GM12801 (cell line): ENCODE results near the gene SCN5A.

Experiments used
- TF ChIP-seq, protein P1 (sequence below): IDR thresholded peaks from one replicate; pipeline ENCODE4 v1.5.1; 2011; ENCODE audit warnings: control low read depth; ENCODE audit not compliant: insufficient read length; ENCODE audit errors: extremely low read depth

Gene SCN5A

GRCh38 chr3:38588371-38588971, 61.0 kb downstream of the SCN5A start:
- TF ChIP-seq, protein P1, sequence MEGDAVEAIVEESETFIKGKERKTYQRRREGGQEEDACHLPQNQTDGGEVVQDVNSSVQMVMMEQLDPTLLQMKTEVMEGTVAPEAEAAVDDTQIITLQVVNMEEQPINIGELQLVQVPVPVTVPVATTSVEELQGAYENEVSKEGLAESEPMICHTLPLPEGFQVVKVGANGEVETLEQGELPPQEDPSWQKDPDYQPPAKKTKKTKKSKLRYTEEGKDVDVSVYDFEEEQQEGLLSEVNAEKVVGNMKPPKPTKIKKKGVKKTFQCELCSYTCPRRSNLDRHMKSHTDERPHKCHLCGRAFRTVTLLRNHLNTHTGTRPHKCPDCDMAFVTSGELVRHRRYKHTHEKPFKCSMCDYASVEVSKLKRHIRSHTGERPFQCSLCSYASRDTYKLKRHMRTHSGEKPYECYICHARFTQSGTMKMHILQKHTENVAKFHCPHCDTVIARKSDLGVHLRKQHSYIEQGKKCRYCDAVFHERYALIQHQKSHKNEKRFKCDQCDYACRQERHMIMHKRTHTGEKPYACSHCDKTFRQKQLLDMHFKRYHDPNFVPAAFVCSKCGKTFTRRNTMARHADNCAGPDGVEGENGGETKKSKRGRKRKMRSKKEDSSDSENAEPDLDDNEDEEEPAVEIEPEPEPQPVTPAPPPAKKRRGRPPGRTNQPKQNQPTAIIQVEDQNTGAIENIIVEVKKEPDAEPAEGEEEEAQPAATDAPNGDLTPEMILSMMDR, result no peak

GRCh38 chr3:38587548-38588131, 61.8 kb downstream of the SCN5A start:
- TF ChIP-seq, protein P1, result no peak

- TF ChIP-seq, protein P1, result no peak
Observed at GRCh38 chr3:38586546-38587520, 62.7 kb downstream of the SCN5A start.

DNA sequence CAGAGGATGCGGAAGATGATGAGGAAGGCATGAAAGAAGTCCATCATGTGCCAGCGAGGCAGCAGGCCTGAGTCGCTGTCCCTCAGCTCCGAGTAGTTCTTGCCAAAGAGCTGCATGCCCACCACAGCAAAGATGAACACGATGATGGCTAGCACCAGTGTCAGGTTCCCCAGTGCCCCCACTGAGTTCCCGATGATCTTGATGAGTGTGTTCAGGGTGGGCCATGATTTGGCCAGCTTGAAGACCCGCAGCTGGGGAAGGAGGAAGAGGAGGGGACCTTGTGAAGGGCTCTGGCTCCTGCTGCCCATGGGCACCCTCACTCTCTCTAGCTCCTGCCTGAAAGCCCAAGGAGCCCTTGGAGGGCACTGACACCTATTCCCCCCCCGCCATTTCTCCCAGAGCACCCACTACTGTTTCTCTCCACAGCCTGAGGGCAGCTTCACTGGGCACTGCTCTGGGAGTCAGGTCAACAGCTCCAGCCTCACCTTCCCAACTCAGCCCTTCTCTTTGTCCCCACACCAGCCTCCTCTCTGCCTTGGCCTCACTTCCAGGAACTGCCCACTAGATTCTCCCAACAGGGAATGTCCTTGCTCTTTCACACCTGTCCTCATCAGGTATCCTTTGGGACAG, 63.6 kb downstream of the SCN5A start:
- TF ChIP-seq, protein P1, result no peak

DNA sequence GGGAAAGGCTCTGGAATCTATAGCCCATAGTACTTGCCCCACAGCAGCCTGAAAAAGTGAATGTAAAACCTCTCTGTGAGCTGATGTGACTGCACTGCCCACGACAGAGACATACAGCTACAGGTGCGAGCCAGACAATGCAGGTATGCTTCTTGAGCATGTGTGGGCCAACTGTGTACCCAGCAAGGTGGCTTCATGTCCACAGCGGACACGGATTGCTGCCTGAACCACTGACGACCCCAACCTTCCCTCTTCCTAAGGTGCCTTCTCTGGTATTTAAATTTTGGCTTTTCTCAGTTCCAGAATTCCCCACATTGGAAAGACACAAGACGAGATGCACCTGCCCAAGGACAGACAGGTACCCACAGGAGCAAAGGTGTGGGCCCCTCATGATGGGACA, 65.8 kb downstream of the SCN5A start:
- TF ChIP-seq, protein P1, result no peak

DNA sequence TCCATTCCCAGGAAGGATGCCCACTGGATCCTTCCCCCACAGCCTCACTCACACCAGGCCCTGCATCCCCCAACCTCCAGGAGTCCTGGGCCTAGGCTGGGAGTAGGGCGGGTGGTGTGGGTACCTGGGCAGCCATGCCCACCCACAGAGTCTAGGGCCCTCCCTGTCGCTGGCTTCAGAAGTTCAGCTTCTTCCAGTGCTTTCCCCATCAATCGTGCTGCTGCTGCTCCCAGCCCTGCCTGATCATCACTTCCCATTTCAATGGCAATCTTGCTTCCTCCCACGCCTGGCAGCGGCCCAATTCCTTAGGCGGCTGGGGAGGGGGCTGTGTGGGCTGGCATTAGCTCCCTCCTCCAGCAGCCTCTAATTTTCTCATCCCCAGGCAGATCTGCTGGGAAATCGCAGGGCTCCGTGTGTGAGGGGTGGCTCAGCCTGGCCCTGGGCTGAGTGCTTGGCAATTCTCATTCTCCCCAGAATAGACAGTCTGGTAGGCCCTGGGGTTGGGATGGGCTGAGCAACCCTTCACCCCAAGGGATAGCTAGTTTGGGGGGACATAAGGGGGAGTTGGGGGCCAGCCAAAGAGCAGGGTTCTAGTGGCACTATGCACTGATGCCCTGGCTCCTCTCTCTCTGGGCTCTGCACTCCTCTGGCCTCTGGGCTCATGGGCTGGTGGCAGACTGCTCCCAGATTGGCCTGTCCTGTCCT, 66.4 kb downstream of the SCN5A start:
- TF ChIP-seq, protein P1, result no peak

DNA sequence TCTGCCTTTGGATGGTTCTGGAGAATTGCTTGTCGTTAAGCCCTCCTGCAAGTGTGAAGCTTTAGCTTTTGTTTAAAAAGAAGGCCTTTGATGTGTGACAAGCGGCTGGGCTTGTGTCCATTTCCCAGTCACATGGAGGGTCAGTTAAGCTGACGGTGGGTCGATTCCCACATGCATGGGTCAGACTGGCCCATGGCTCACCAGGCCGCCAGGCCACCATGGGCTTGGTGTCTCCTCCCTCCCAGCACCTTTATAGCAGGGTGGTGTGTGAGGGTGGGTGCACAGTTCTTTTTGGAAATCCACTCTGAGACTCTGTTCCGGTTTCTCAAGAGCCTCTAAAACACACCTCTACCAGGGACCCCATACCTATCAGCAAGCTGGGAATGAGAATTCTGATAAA, 67.2 kb downstream of the SCN5A start:
- TF ChIP-seq, protein P1, result no peak
